ENCODE data around the gene ADAMTS13. TPM values are rescaled to one million over a fixed set of nuclear protein-coding genes. Genes with fewer than 3 reads are reported as not detected.

Gene ADAMTS13
- total and polyA plus RNA-seq, 8 donors, result 1.5 to 18.9 (median 3.1) TPM

DNA sequence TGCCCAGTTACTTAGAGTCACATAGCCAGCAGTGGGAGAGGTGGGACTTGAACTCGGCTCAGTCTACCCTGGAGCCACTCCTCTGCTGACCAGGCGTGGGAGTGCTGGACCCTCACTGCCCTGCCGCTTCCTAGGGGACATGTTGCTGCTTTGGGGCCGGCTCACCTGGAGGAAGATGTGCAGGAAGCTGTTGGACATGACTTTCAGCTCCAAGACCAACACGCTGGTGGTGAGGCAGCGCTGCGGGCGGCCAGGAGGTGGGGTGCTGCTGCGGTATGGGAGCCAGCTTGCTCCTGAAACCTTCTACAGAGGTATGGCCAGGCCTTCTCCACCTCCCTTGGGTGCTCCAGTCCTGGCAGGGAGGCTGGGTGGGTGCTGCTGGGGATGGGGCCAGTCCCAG is 34.2 kb downstream of the ADAMTS13 start:
- 92 to 98% methylated on average over 9 of the region's 9 CpGs for WGBS, 2 donors
- H3K9me3 ChIP-seq, result no peaks in the 10 kb centered on the region
- no peak for TF ChIP-seq CTCF (IDR thresholded peaks at IDR 0.05)
- H3K27ac ChIP-seq, result no peak overlapping the region
- no peak for DNase-seq
- FAIRE-seq, result no peak
- no peaks in the 10 kb centered on the region for H3K36me3 ChIP-seq
- peaks cover 0 to 9% (median 6%) of the 10 kb centered on the region in 3 donors for H3K4me1 ChIP-seq
- H3K4me3 ChIP-seq, result no peak overlapping the region
- no peaks in the 10 kb centered on the region for H3K27me3 ChIP-seq
- intact Hi-C loops (cut with DNase I), result no loop called here
- ATAC-seq, result no peak

- Histone ChIP-seq H3K9me3 (no peaks in the 10 kb centered on the region), H3K27ac (no peak overlapping the region), H3K4me3 (no peak overlapping the region), H3K4me1 (peaks cover 0 to 9% (median 6%) of the 10 kb centered on the region in 3 donors), H3K36me3 (no peaks in the 10 kb centered on the region), H3K27me3 (no peaks in the 10 kb centered on the region)
- FAIRE-seq, result no peak
- WGBS, 2 donors, result 83% methylated on average over 13 of the region's 13 CpGs
- DNase-seq, result no peak
- ATAC-seq, result no peak
- TF ChIP-seq CTCF (IDR thresholded peaks at IDR 0.05), result no peak
- intact Hi-C loops (cut with DNase I), result no loop called here
These were observed 35.1 kb downstream of the ADAMTS13 start for GRCh38 chr9:133457233-133457632.

DNA sequence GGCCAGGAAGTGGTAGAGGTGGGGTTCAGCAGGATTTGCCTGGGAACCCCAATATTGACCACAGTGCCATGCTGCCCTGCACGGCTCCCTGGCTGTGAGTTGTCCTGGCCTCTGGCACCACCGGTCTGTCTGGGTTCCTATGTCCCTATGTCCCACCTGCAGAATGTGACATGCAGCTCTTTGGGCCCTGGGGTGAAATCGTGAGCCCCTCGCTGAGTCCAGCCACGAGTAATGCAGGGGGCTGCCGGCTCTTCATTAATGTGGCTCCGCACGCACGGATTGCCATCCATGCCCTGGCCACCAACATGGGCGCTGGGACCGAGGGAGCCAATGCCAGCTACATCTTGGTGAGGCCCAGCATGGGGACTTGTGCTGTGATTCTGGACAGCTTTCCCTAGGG is 35.6 kb downstream of the ADAMTS13 start:
- ATAC-seq (no peak), DNase-seq (no peak), FAIRE-seq (no peak)
- H3K27me3 ChIP-seq, result no peaks in the 10 kb centered on the region
- TF ChIP-seq CTCF (IDR thresholded peaks at IDR 0.05), result no peak
- H3K9me3 ChIP-seq, result no peaks in the 10 kb centered on the region
- peaks cover 0 to 9% (median 6%) of the 10 kb centered on the region in 3 donors for H3K4me1 ChIP-seq
- H3K4me3 ChIP-seq, result no peak overlapping the region
- 88 to 96% methylated on average over 11 of the region's 11 CpGs for whole genome bisulfite sequencing, 2 donors
- no peak overlapping the region for H3K27ac ChIP-seq
- intact Hi-C loops (cut with DNase I), result no loop called here
- no peaks in the 10 kb centered on the region for H3K36me3 ChIP-seq

DNA sequence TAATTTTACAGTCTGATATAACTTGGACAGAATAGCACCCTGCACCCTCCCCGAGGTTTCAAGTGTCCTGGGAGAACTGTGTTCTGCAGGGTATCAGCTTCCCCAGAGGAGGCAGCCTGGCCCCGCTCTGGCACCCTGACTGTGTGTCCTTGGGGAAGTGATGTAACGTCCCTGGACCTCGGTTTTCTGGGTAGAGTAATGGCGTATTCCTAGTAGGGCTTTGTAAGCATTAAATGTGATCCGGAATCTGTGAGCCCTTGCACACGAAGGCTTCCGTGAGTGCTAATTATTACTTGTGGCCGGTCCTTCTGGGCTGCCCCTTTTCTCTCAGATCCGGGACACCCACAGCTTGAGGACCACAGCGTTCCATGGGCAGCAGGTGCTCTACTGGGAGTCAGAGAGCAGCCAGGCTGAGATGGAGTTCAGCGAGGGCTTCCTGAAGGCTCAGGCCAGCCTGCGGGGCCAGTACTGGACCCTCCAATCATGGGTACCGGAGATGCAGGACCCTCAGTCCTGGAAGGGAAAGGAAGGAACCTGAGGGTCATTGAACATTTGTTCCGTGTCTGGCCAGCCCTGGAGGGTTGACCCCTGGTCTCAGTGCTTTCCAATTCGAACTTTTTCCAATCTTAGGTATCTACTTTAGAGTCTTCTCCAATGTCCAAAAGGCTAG is 36.6 kb downstream of the ADAMTS13 start:
- H3K4me1 ChIP-seq, result peaks cover 0 to 9% (median 6%) of the 10 kb centered on the region in 3 donors
- no peaks in the 10 kb centered on the region for H3K27me3 ChIP-seq
- intact Hi-C loops (cut with DNase I), result no loop called here
- WGBS, 2 donors, result 55 to 61% methylated on average over 16 of the region's 16 CpGs
- FAIRE-seq (no peak), ATAC-seq (no peak), DNase-seq (no peak)
- peak overlapping the region in 2 of 4 donors; percentile 95 for H3K27ac ChIP-seq
- no peaks in the 10 kb centered on the region for H3K9me3 ChIP-seq
- no peak for TF ChIP-seq CTCF (IDR thresholded peaks at IDR 0.05)
- H3K4me3 ChIP-seq, result peak overlapping the region in 2 of 4 donors; percentile 79 to 82
- H3K36me3 ChIP-seq, result no peaks in the 10 kb centered on the region

Measured in pancreas (tissue), 10 donors.